ENCODE data around the gene CDK6. TPM values are rescaled to one million over a fixed set of nuclear protein-coding genes. Genes with fewer than 3 reads are reported as not detected.

CDK6 gene
- total RNA-seq, 1 experiment from 2014 or later = 175 TPM

GRCh38 chr7:92647652-92648051 is 188.7 kb downstream of the CDK6 start:
- Histone ChIP-seq H3K36me3 (ENCODE audit: control insufficient read depth, insufficient read depth, low read length) (peaks cover 4% of the 10 kb centered on the region), H3K4me1 (peaks cover 47% of the 10 kb centered on the region), H3K27me3 (replicated peaks; ENCODE audit: control insufficient read depth, insufficient read depth, low read length) (no peaks in the 10 kb centered on the region), H3K9me3 (no peaks in the 10 kb centered on the region), H3K4me3 (ENCODE audit: low read depth, low read length) (no peak overlapping the region)
- TF ChIP-seq CTCF (IDR thresholded peaks at IDR 0.05; ENCODE audit: insufficient read depth in 1 of 2, low read depth in 1 of 2, low read length in 1 of 2, severe bottlenecking in 1 of 2, unreplicated experiment in 1 of 2) = no peak
- Mint-ChIP-seq H3K27ac (ENCODE audit: unreplicated experiment) (peak overlapping the region; percentile 27), H3K4me3 (ENCODE audit: unreplicated experiment) (no peak overlapping the region), H3K4me1 (ENCODE audit: low read depth, unreplicated experiment) (peaks cover 32% of the 10 kb centered on the region), H3K36me3 (ENCODE audit: insufficient read depth, unreplicated experiment) (peaks cover 69% of the 10 kb centered on the region), H3K9me3 (ENCODE audit: unreplicated experiment) (no peaks in the 10 kb centered on the region), H3K27me3 (ENCODE audit: insufficient read depth, unreplicated experiment) (no peaks in the 10 kb centered on the region)
- intact Hi-C loops (cut with micrococcal nuclease; ENCODE audit: unreplicated experiment) = no loop called here
- BruUV-seq (replicated peaks) = no TSS peak
- DNase-seq = no peak
- ChIA-PET POLR2A (no interaction called here), CTCF (interaction anchor here (1.2 kb wide), 1 partner anchor 48 kb away, joined by 5 read pairs; no protein-coding TSS in a partner anchor)

- Mint-ChIP-seq H3K27ac (ENCODE audit: unreplicated experiment) (peak overlapping the region; percentile 27), H3K27me3 (ENCODE audit: insufficient read depth, unreplicated experiment) (no peaks in the 10 kb centered on the region), H3K4me1 (ENCODE audit: low read depth, unreplicated experiment) (peaks cover 28% of the 10 kb centered on the region), H3K9me3 (ENCODE audit: unreplicated experiment) (no peaks in the 10 kb centered on the region), H3K36me3 (ENCODE audit: insufficient read depth, unreplicated experiment) (peaks cover 73% of the 10 kb centered on the region), H3K4me3 (ENCODE audit: unreplicated experiment) (no peak overlapping the region)
- Histone ChIP-seq H3K9me3 (no peaks in the 10 kb centered on the region), H3K27me3 (replicated peaks; ENCODE audit: control insufficient read depth, insufficient read depth, low read length) (no peaks in the 10 kb centered on the region), H3K4me1 (peaks cover 42% of the 10 kb centered on the region), H3K36me3 (ENCODE audit: control insufficient read depth, insufficient read depth, low read length) (peaks cover 4% of the 10 kb centered on the region), H3K4me3 (ENCODE audit: low read depth, low read length) (no peak overlapping the region)
- intact Hi-C loops (cut with micrococcal nuclease; ENCODE audit: unreplicated experiment) = no loop called here
- no peak for TF ChIP-seq CTCF (IDR thresholded peaks at IDR 0.05; ENCODE audit: insufficient read depth in 1 of 2, low read depth in 1 of 2, low read length in 1 of 2, severe bottlenecking in 1 of 2, unreplicated experiment in 1 of 2)
- ChIA-PET POLR2A (no interaction called here), CTCF (interaction anchor here (1.2 kb wide), 1 partner anchor 49 kb away, joined by 5 read pairs; no protein-coding TSS in a partner anchor)
- BruUV-seq (replicated peaks) = no TSS peak
- DNase-seq = no peak
Measured at GRCh38 chr7:92647011-92647625, 189.3 kb downstream of the CDK6 start.

GRCh38 chr7:92645114-92646061 is 191.0 kb downstream of the CDK6 start:
- DNase-seq = peak; percentile 67 to 81
- H3K4me3 Mint-ChIP-seq (ENCODE audit: unreplicated experiment) = peak overlapping the region; percentile 47

More at GRCh38 chr7:92645114-92646061, 191.0 kb downstream of the CDK6 start:
- no peak overlapping the region for H3K4me3 ChIP-seq (ENCODE audit: low read depth, low read length)
- H3K27me3 ChIP-seq (replicated peaks; ENCODE audit: control insufficient read depth, insufficient read depth, low read length) = no peaks in the 10 kb centered on the region
- Mint-ChIP-seq H3K27ac (ENCODE audit: unreplicated experiment) (peak overlapping the region; percentile 27), H3K9me3 (ENCODE audit: unreplicated experiment) (no peaks in the 10 kb centered on the region), H3K4me1 (ENCODE audit: low read depth, unreplicated experiment) (peaks cover 13% of the 10 kb centered on the region), H3K36me3 (ENCODE audit: insufficient read depth, unreplicated experiment) (peaks cover 68% of the 10 kb centered on the region), H3K27me3 (ENCODE audit: insufficient read depth, unreplicated experiment) (no peaks in the 10 kb centered on the region)
- peaks cover 38% of the 10 kb centered on the region for H3K4me1 ChIP-seq
- CTCF ChIA-PET = no interaction called here
- peaks cover 4% of the 10 kb centered on the region for H3K36me3 ChIP-seq (ENCODE audit: control insufficient read depth, insufficient read depth, low read length)
- intact Hi-C loops (cut with micrococcal nuclease; ENCODE audit: unreplicated experiment) = loop anchor here (1.0 kb wide), 3 partner anchors 8 to 50 kb away; no protein-coding TSS in a partner anchor
- BruUV-seq (replicated peaks) = no TSS peak
- POLR2A ChIA-PET = interaction anchor here (0.6 kb wide), 1 partner anchor 12 kb away, joined by 4 read pairs; no protein-coding TSS in a partner anchor
- H3K9me3 ChIP-seq = no peaks in the 10 kb centered on the region
- TF ChIP-seq CTCF (IDR thresholded peaks at IDR 0.05; ENCODE audit: insufficient read depth in 1 of 2, low read depth in 1 of 2, low read length in 1 of 2, severe bottlenecking in 1 of 2, unreplicated experiment in 1 of 2) = no peak
